Smooth muscle cell (in vitro differentiated cells): Measurements from ENCODE around the gene GANAB. TPM values are rescaled to one million over a fixed set of nuclear protein-coding genes. Genes with fewer than 3 reads are reported as not detected.

Source experiments
- DNase-seq: peaks from one replicate; lab custom pipeline; 2025; ENCODE audit not compliant: unreplicated experiment; lab: John Stamatoyannopoulos, UW
- H2AFZ ChIP-seq: fragments of 200-600 bp; sonication (generic); 2 replicates; pipeline ENCODE4 v1.6.0; 2016; ENCODE audit warnings: antibody characterized with exemption, low read depth, mild to moderate bottlenecking
- H3F3A ChIP-seq: fragments of 200-600 bp; sonication (generic); 2 replicates; pipeline ENCODE4 v1.6.0; 2017; ENCODE audit warnings: antibody characterized with exemption, low read depth
- H3K27ac ChIP-seq: fragments of 200-600 bp; sonication (generic); 2 replicates; pipeline ENCODE4 v1.5.1; 2016; ENCODE audit warnings: low read depth, mild to moderate bottlenecking
- H3K27me3 ChIP-seq: fragments of 200-600 bp; sonication (generic); 2 replicates; pipeline ENCODE4 v1.6.1; 2016; ENCODE audit warnings: low read depth, mild to moderate bottlenecking
- H3K36me3 ChIP-seq: fragments of 200-600 bp; sonication (generic); 2 replicates; pipeline ENCODE4 v1.5.1; 2016; ENCODE audit warnings: low read depth
- H3K4me1 ChIP-seq: fragments of 200-600 bp; sonication (generic); 2 replicates; pipeline ENCODE4 v1.5.1; 2016; ENCODE audit warnings: low read depth
- H3K4me2 ChIP-seq: fragments of 200-600 bp; sonication (generic); 2 replicates; pipeline ENCODE4 v1.6.0; 2016; ENCODE audit warnings: mild to moderate bottlenecking
- H3K4me3 ChIP-seq: fragments of 200-600 bp; sonication (generic); 2 replicates; pipeline ENCODE4 v1.5.1; 2016; ENCODE audit warnings: mild to moderate bottlenecking
- H3K79me2 ChIP-seq: fragments of 200-600 bp; sonication (generic); 2 replicates; pipeline ENCODE4 v1.6.0; 2016; ENCODE audit warnings: low read depth, mild to moderate bottlenecking
- H3K9ac ChIP-seq: fragments of 200-600 bp; sonication (generic); 2 replicates; pipeline ENCODE4 v1.6.0; 2016; ENCODE audit warnings: low read depth
- H3K9me3 ChIP-seq: fragments of 200-600 bp; sonication (generic); replicated peaks from 2 replicates; pipeline ENCODE4 v1.5.1; 2016; ENCODE audit warnings: low read depth
- H4K20me1 ChIP-seq: fragments of 200-600 bp; sonication (generic); 2 replicates; pipeline ENCODE4 v1.6.0; 2016; ENCODE audit warnings: low read depth
- CTCF ChIP-seq: fragments of 200-600 bp; sonication (generic); IDR thresholded peaks from 2 replicates; pipeline ENCODE4 v1.5.1; 2017; ENCODE audit warnings: borderline replicate concordance, mild to moderate bottlenecking, antibody characterized with exemption; ENCODE audit not compliant: insufficient read depth, poor library complexity, severe bottlenecking
- WGBS: methylation state at CpG from one replicate; pipeline ENCODE4 v1.1.7; 2016; ENCODE audit warnings: low lambda C conversion rate; 5-methylcytosine and 5-hydroxymethylcytosine counted together
- polyA plus RNA-seq: library from polyadenylated mRNA; unstranded; fragments of >200 nt; fragmentation: Nextera tagmentation; extraction: Ambion mirVana; gene quantifications from 2 replicates; pipeline ENCODE4 v1.2.1, GENCODE V29; 2016
- total RNA-seq: library from RNA; depleted of rRNA; stranded (reverse); fragments of >200 nt; gene quantifications from 2 replicates; pipeline ENCODE4 v1.2.3, GENCODE V29; 2014

Gene GANAB
- total and polyA plus RNA-seq, 2 experiments from 2014 or later = 176 to 225 TPM

- no peaks in the 10 kb centered on the region for H3K9me3 ChIP-seq
- DNase-seq = no peak
- peaks cover 30% of the 10 kb centered on the region for H3F3A ChIP-seq
- H3K4me1 ChIP-seq = peaks cover 22% of the 10 kb centered on the region
- no peak overlapping the region for H3K9ac ChIP-seq
- WGBS = 75% methylated on average over 4 of the region's 4 CpGs
- H2AFZ ChIP-seq = no peak overlapping the region
- TF ChIP-seq CTCF = no peak
- H3K27me3 ChIP-seq = no peaks in the 10 kb centered on the region
- peak overlapping the region; percentile 93 for H3K4me2 ChIP-seq
- peaks cover 17% of the 10 kb centered on the region for H4K20me1 ChIP-seq
- H3K4me3 ChIP-seq = no peak overlapping the region
- peak overlapping the region; percentile 44 for H3K27ac ChIP-seq
- H3K36me3 ChIP-seq = no peaks in the 10 kb centered on the region
- H3K79me2 ChIP-seq = peaks cover 29% of the 10 kb centered on the region
Observed at GRCh38 chr11:62669420-62670161, 23.2 kb upstream of the GANAB start.

- peaks cover 17% of the 10 kb centered on the region for H4K20me1 ChIP-seq
- DNase-seq = no peak
- H3K27me3 ChIP-seq = no peaks in the 10 kb centered on the region
- no peaks in the 10 kb centered on the region for H3K9me3 ChIP-seq
- no peaks in the 10 kb centered on the region for H3K36me3 ChIP-seq
- H3F3A ChIP-seq = peaks cover 30% of the 10 kb centered on the region
- no peak overlapping the region for H3K9ac ChIP-seq
- no peak overlapping the region for H3K27ac ChIP-seq
- 91% methylated on average over 2 of the region's 2 CpGs for WGBS
- peak overlapping the region; percentile 91 for H3K4me2 ChIP-seq
- no peak overlapping the region for H2AFZ ChIP-seq
- TF ChIP-seq CTCF = no peak
- H3K4me3 ChIP-seq = no peak overlapping the region
- H3K79me2 ChIP-seq = peaks cover 34% of the 10 kb centered on the region
- peaks cover 22% of the 10 kb centered on the region for H3K4me1 ChIP-seq
Observed at GRCh38 chr11:62667460-62667859, 21.0 kb upstream of the GANAB start.

GRCh38 chr11:62666259-62666926, 20.0 kb upstream of the GANAB start:
- Histone ChIP-seq H4K20me1 (peaks cover 17% of the 10 kb centered on the region), H3K4me3 (peak overlapping the region; percentile 85), H3K36me3 (no peaks in the 10 kb centered on the region), H3K4me2 (peak overlapping the region; percentile 91), H3K27me3 (no peaks in the 10 kb centered on the region), H3F3A (peaks cover 30% of the 10 kb centered on the region), H3K27ac (peak overlapping the region; percentile 67), H3K9ac (peak overlapping the region; percentile 78), H3K4me1 (peaks cover 22% of the 10 kb centered on the region), H2AFZ (no peak overlapping the region), H3K79me2 (peaks cover 34% of the 10 kb centered on the region), H3K9me3 (no peaks in the 10 kb centered on the region)
- TF ChIP-seq CTCF = no peak
- no peak for DNase-seq
- WGBS = 44% methylated on average over 16 of the region's 16 CpGs
